IPS-20b (cell line): ENCODE results near the gene DRAM2.
"Not testable (repeated sequence)": the region's sequence is repeated elsewhere in the genome, so short reads cannot be mapped to it uniquely, and the experiment has no call there.

ENCODE experiments used
- H3K27ac ChIP-seq: one replicate; pipeline ENCODE4 v1.5.1; 2013; ENCODE audit warnings: low read length
- H3K27me3 ChIP-seq: 2 replicates; pipeline ENCODE4 v1.6.1; 2013; ENCODE audit warnings: mild to moderate bottlenecking, low read length, inconsistent platforms; ENCODE audit not compliant: insufficient read depth
- H3K36me3 ChIP-seq: 2 replicates; pipeline ENCODE4 v1.6.1; 2013; ENCODE audit warnings: low read depth, mild to moderate bottlenecking, inconsistent platforms, low read length, moderate library complexity; ENCODE audit not compliant: insufficient read depth
- H3K4me1 ChIP-seq: 2 replicates; pipeline ENCODE4 v1.6.1; 2013; ENCODE audit warnings: mild to moderate bottlenecking, control low read depth, inconsistent platforms, low read length, moderate library complexity; ENCODE audit not compliant: insufficient read depth
- H3K4me3 ChIP-seq: 2 replicates; pipeline ENCODE4 v1.5.1; 2013; ENCODE audit warnings: mild to moderate bottlenecking, low read length, inconsistent platforms
- H3K9ac ChIP-seq: 2 replicates; pipeline ENCODE4 v1.6.1; 2013; ENCODE audit warnings: low read depth, mild to moderate bottlenecking, inconsistent platforms, low read length, moderate library complexity
- H3K9me3 ChIP-seq: 2 replicates; pipeline ENCODE4 v1.6.1; 2013; ENCODE audit warnings: mild to moderate bottlenecking, low read depth, low read length, inconsistent platforms; ENCODE audit not compliant: insufficient read depth

The DRAM2 gene

GRCh38 chr1:111101854-111102642, 37.8 kb downstream of the DRAM2 start:
- no peak overlapping the region for H3K27ac ChIP-seq
- peaks cover 63% of the 10 kb centered on the region for H3K9me3 ChIP-seq
- no peak overlapping the region for H3K9ac ChIP-seq
- H3K4me3 ChIP-seq, result no peak overlapping the region
- H3K27me3 ChIP-seq, result no peaks in the 10 kb centered on the region
- H3K36me3 ChIP-seq, result no peaks in the 10 kb centered on the region
- no peaks in the 10 kb centered on the region for H3K4me1 ChIP-seq

- H3K4me1 ChIP-seq, result no peaks in the 10 kb centered on the region
- H3K9ac ChIP-seq, result no peak overlapping the region
- no peaks in the 10 kb centered on the region for H3K27me3 ChIP-seq
- no peaks in the 10 kb centered on the region for H3K36me3 ChIP-seq
- no peak overlapping the region for H3K27ac ChIP-seq
- H3K9me3 ChIP-seq, result peaks cover 66% of the 10 kb centered on the region
- no peak overlapping the region for H3K4me3 ChIP-seq
Measured at GRCh38 chr1:111099289-111099688, 40.6 kb downstream of the DRAM2 start.

GRCh38 chr1:111097356-111098099, 42.4 kb downstream of the DRAM2 start:
- Histone ChIP-seq H3K27ac (no peak overlapping the region), H3K4me1 (no peaks in the 10 kb centered on the region), H3K9me3 (peaks cover 54% of the 10 kb centered on the region), H3K36me3 (no peaks in the 10 kb centered on the region), H3K27me3 (no peaks in the 10 kb centered on the region), H3K4me3 (no peak overlapping the region), H3K9ac (no peak overlapping the region)

GRCh38 chr1:111095421-111095820, 44.5 kb downstream of the DRAM2 start:
- H3K36me3 ChIP-seq, H3K4me1 ChIP-seq, H3K9ac ChIP-seq: not testable (repeated sequence)

GRCh38 chr1:111089638-111090037, 50.3 kb downstream of the DRAM2 start:
- Histone ChIP-seq H3K4me3 (no peak overlapping the region), H3K27me3 (no peaks in the 10 kb centered on the region), H3K9ac (no peak overlapping the region), H3K9me3 (peaks cover 55% of the 10 kb centered on the region), H3K36me3 (no peaks in the 10 kb centered on the region), H3K4me1 (no peaks in the 10 kb centered on the region), H3K27ac (no peak overlapping the region)

More at GRCh38 chr1:111095421-111095820, 44.5 kb downstream of the DRAM2 start:
- not testable (repeated sequence) for H3K4me3 ChIP-seq, H3K27me3 ChIP-seq, H3K27ac ChIP-seq
- H3K9me3 ChIP-seq, result peaks cover 41% of the 10 kb centered on the region

- Histone ChIP-seq H3K27ac (no peak overlapping the region), H3K36me3 (no peaks in the 10 kb centered on the region), H3K4me1 (no peaks in the 10 kb centered on the region), H3K27me3 (no peaks in the 10 kb centered on the region), H3K9ac (no peak overlapping the region), H3K4me3 (no peak overlapping the region), H3K9me3 (peaks cover 84% of the 10 kb centered on the region)
Measured at GRCh38 chr1:111085676-111086075, 54.2 kb downstream of the DRAM2 start.

- no peak overlapping the region for H3K9ac ChIP-seq
- H3K4me3 ChIP-seq, result no peak overlapping the region
- no peaks in the 10 kb centered on the region for H3K36me3 ChIP-seq
- no peak overlapping the region for H3K27ac ChIP-seq
- H3K27me3 ChIP-seq, result no peaks in the 10 kb centered on the region
- H3K9me3 ChIP-seq, result peaks cover 81% of the 10 kb centered on the region
- no peaks in the 10 kb centered on the region for H3K4me1 ChIP-seq
Measured at GRCh38 chr1:111084999-111085398, 54.9 kb downstream of the DRAM2 start.

- Histone ChIP-seq H3K27ac (no peak overlapping the region), H3K4me3 (no peak overlapping the region), H3K9ac (no peak overlapping the region), H3K36me3 (no peaks in the 10 kb centered on the region), H3K9me3 (peaks cover 69% of the 10 kb centered on the region), H3K27me3 (no peaks in the 10 kb centered on the region), H3K4me1 (no peaks in the 10 kb centered on the region)
Measured at GRCh38 chr1:111082421-111083203, 57.3 kb downstream of the DRAM2 start.

GRCh38 chr1:111079329-111079728, 60.6 kb downstream of the DRAM2 start:
- peaks cover 41% of the 10 kb centered on the region; the same call in 1 of the 2 replicates for H3K9me3 ChIP-seq
- not testable (repeated sequence) for H3K4me1 ChIP-seq, H3K9ac ChIP-seq, H3K27me3 ChIP-seq, H3K36me3 ChIP-seq, H3K27ac ChIP-seq, H3K4me3 ChIP-seq

GRCh38 chr1:111077312-111077711, 62.6 kb downstream of the DRAM2 start:
- H3K9ac ChIP-seq, H3K36me3 ChIP-seq, H3K4me3 ChIP-seq, H3K27ac ChIP-seq, H3K27me3 ChIP-seq, H3K4me1 ChIP-seq: not testable (repeated sequence)
- peaks cover 28% of the 10 kb centered on the region; the same call in 1 of the 2 replicates for H3K9me3 ChIP-seq
